HEK293 (cell line): ENCODE data around the gene TECPR2.

Experiments used
- CTCF ChIA-PET: fragments of 350-600 bp; formaldehyde crosslinking; extraction: SDS; loops from one replicate; lab custom pipeline; 2021; ENCODE audit warnings: antibody characterized with exemption; lab: Yijun Ruan, JAX
- POLR2A ChIA-PET: fragments of 300-600 bp; formaldehyde crosslinking; extraction: SDS; loops from one replicate; lab custom pipeline; 2020; ENCODE audit warnings: antibody characterized with exemption, inconsistent platforms; lab: Yijun Ruan, JAX
- H3K27ac ChIP-seq: fragments of 200-500 bp; sonication (Bioruptor generic); 2 replicates; pipeline ENCODE4 v1.5.1; 2014; ENCODE audit warnings: low read depth, low read length, control low read depth, inconsistent platforms; ENCODE audit errors: extremely low read depth
- H3K36me3 ChIP-seq, 2 experiments: fragments of 200-500 bp in 1 of 2; sonication (Bioruptor generic) in 1 of 2; 1 replicate in 1 of 2; 2 replicates in 1 of 2; pipeline ENCODE4 v1.5.1; 2014 to 2017; ENCODE audit warnings: inconsistent platforms in 2 of 2, low read length in 2 of 2; ENCODE audit not compliant: control insufficient read depth in 2 of 2, insufficient read depth in 1 of 2
- H3K4me1 ChIP-seq: fragments of 200-500 bp; sonication (Bioruptor generic); 2 replicates; pipeline ENCODE4 v1.5.1; 2014; ENCODE audit warnings: mild to moderate bottlenecking, low read length, inconsistent platforms; ENCODE audit not compliant: control insufficient read depth, insufficient read depth
- H3K4me3 ChIP-seq: 2 replicates; pipeline ENCODE4 v1.5.1; 2011; ENCODE audit warnings: low read depth, mild to moderate bottlenecking, control low read depth, low read length, moderate library complexity
- H3K9me3 ChIP-seq: fragments of 200-500 bp; sonication (Bioruptor generic); 2 replicates; pipeline ENCODE4 v1.5.1; 2014; ENCODE audit warnings: low read depth, low read length, inconsistent platforms; ENCODE audit not compliant: control insufficient read depth, insufficient read depth
- BCL6B ChIP-seq: fragments of 450-650 bp; formaldehyde crosslinking; IDR thresholded peaks from 2 replicates; pipeline ENCODE4 v1.5.1; 2017; ENCODE audit warnings: missing biosample characterization, missing genetic modification characterization
- EGR2 ChIP-seq: fragments of 450-650 bp; formaldehyde crosslinking; IDR thresholded peaks from 2 replicates; pipeline ENCODE4 v1.5.1; 2016; ENCODE audit warnings: low read depth, missing biosample characterization, missing genetic modification characterization
- HIC1 ChIP-seq: fragments of 450-650 bp; formaldehyde crosslinking; IDR thresholded peaks from 2 replicates; pipeline ENCODE4 v1.5.1; 2016; ENCODE audit warnings: missing biosample characterization, missing genetic modification characterization
- KLF1 ChIP-seq: fragments of 450-650 bp; formaldehyde crosslinking; IDR thresholded peaks from 2 replicates; pipeline ENCODE4 v1.5.1; 2016; ENCODE audit warnings: missing biosample characterization, missing genetic modification characterization
- KLF8 ChIP-seq: fragments of 450-650 bp; formaldehyde crosslinking; IDR thresholded peaks from 2 replicates; pipeline ENCODE4 v1.5.1; 2016; ENCODE audit warnings: missing biosample characterization, missing genetic modification characterization
- KLF9 ChIP-seq: fragments of 450-650 bp; formaldehyde crosslinking; IDR thresholded peaks from 2 replicates; pipeline ENCODE4 v1.5.1; 2016; ENCODE audit warnings: missing biosample characterization, missing genetic modification characterization, low read depth
- MEIS1 ChIP-seq: sonication (generic); formaldehyde crosslinking; IDR thresholded peaks from 2 replicates; pipeline ENCODE4 v1.8.1; 2022; ENCODE audit warnings: missing genetic modification reagents, mild to moderate bottlenecking, borderline replicate concordance
- PBX3 ChIP-seq: sonication (generic); formaldehyde crosslinking; IDR thresholded peaks from 2 replicates; pipeline ENCODE4 v1.8.1; 2022; ENCODE audit warnings: mild to moderate bottlenecking, moderate library complexity, missing genetic modification reagents
- SP3 ChIP-seq: fragments of 450-650 bp; formaldehyde crosslinking; IDR thresholded peaks from 2 replicates; pipeline ENCODE4 v1.5.1; 2016; ENCODE audit warnings: missing biosample characterization, missing genetic modification characterization
- WT1 ChIP-seq: fragments of 450-650 bp; formaldehyde crosslinking; IDR thresholded peaks from 2 replicates; pipeline ENCODE4 v1.5.1; 2016; ENCODE audit warnings: missing biosample characterization, missing genetic modification characterization
- ZNF133 ChIP-seq: fragments of 450-650 bp; formaldehyde crosslinking; IDR thresholded peaks from 2 replicates; pipeline ENCODE4 v1.5.1; 2016; ENCODE audit warnings: missing biosample characterization, missing genetic modification characterization
- ZNF148 ChIP-seq: fragments of 450-650 bp; formaldehyde crosslinking; IDR thresholded peaks from 2 replicates; pipeline ENCODE4 v1.5.0; 2017; ENCODE audit warnings: missing biosample characterization, missing genetic modification characterization, borderline replicate concordance
- ZNF211 ChIP-seq: fragments of 450-650 bp; formaldehyde crosslinking; IDR thresholded peaks from 2 replicates; pipeline ENCODE4 v1.5.1; 2016; ENCODE audit warnings: low read depth, missing biosample characterization, missing genetic modification characterization
- ZNF239 ChIP-seq: fragments of 450-650 bp; formaldehyde crosslinking; IDR thresholded peaks from 2 replicates; pipeline ENCODE4 v1.5.1; 2016; ENCODE audit warnings: missing biosample characterization, missing genetic modification characterization
- ZNF324 ChIP-seq: fragments of 450-650 bp; formaldehyde crosslinking; IDR thresholded peaks from 2 replicates; pipeline ENCODE4 v1.5.1; 2016; ENCODE audit warnings: missing biosample characterization, missing genetic modification characterization
- ZNF362 ChIP-seq: fragments of 450-650 bp; formaldehyde crosslinking; IDR thresholded peaks from 2 replicates; pipeline ENCODE4 v1.5.1; 2016; ENCODE audit warnings: missing biosample characterization, missing genetic modification characterization
- ZNF37A ChIP-seq: fragments of 450-650 bp; IDR thresholded peaks from 2 replicates; pipeline ENCODE4 v1.5.1; 2018; ENCODE audit warnings: missing biosample characterization, missing genetic modification characterization
- ZNF473 ChIP-seq: fragments of 450-650 bp; formaldehyde crosslinking; IDR thresholded peaks from 2 replicates; pipeline ENCODE4 v1.5.1; 2017; ENCODE audit warnings: missing biosample characterization, missing genetic modification characterization
- ZNF544 ChIP-seq: fragments of 450-650 bp; formaldehyde crosslinking; IDR thresholded peaks from 2 replicates; pipeline ENCODE4 v1.5.0; 2017; ENCODE audit warnings: missing biosample characterization, missing genetic modification characterization
- ZNF549 ChIP-seq: fragments of 450-650 bp; IDR thresholded peaks from 2 replicates; pipeline ENCODE4 v1.5.1; 2018; ENCODE audit warnings: missing biosample characterization, missing genetic modification characterization, mild to moderate bottlenecking, inconsistent platforms, moderate library complexity
- ZNF624 ChIP-seq: fragments of 450-650 bp; formaldehyde crosslinking; IDR thresholded peaks from 2 replicates; pipeline ENCODE4 v1.5.1; 2017; ENCODE audit warnings: missing biosample characterization, missing genetic modification characterization
- ZNF629 ChIP-seq: fragments of 450-650 bp; formaldehyde crosslinking; IDR thresholded peaks from 2 replicates; pipeline ENCODE4 v1.5.1; 2017; ENCODE audit warnings: missing biosample characterization, missing genetic modification characterization
- ZNF664 ChIP-seq: fragments of 450-650 bp; formaldehyde crosslinking; IDR thresholded peaks from 2 replicates; pipeline ENCODE4 v1.5.1; 2016; ENCODE audit warnings: missing biosample characterization, missing genetic modification characterization
- ZNF701 ChIP-seq: fragments of 450-650 bp; formaldehyde crosslinking; IDR thresholded peaks from 2 replicates; pipeline ENCODE4 v1.5.1; 2016; ENCODE audit warnings: missing biosample characterization, missing genetic modification characterization
- ZNF707 ChIP-seq: fragments of 450-650 bp; formaldehyde crosslinking; IDR thresholded peaks from 2 replicates; pipeline ENCODE4 v1.5.1; 2016; ENCODE audit warnings: missing biosample characterization, missing genetic modification characterization

The TECPR2 gene

GRCh38 chr14:102509746-102510615, 147.2 kb downstream of the TECPR2 start, which contains the start of gene ANKRD9 (continued):
- TF ChIP-seq PBX3 (CRISPR knock-in tag) (no peak), ZNF362 (tag by site-specific recombination) (no peak), ZNF624 (tag by site-specific recombination) (no peak), ZNF211 (tag by site-specific recombination) (no peak), ZNF549 (no peak), MEIS1 (CRISPR knock-in tag) (no peak), BCL6B (tag by site-specific recombination) (no peak), ZNF473 (tag by site-specific recombination) (no peak), ZNF701 (tag by site-specific recombination) (no peak), ZNF324 (tag by site-specific recombination) (no peak), ZNF148 (no peak), ZNF37A (tag by site-specific recombination) (no peak)

GRCh38 chr14:102510616-102511520, 148.1 kb downstream of the TECPR2 start:
- ChIA-PET POLR2A (interaction anchor here (1.0 kb wide), 1 partner anchor 14 kb away, joined by 5 read pairs; no protein-coding TSS in a partner anchor), CTCF (interaction anchor here (0.6 to 1.6 kb wide), 3 partner anchors 14 to 549 kb away, joined by 3 to 5 read pairs (median 3); no protein-coding TSS in a partner anchor)
- Histone ChIP-seq H3K36me3 (peaks cover 0 to 23% of the 10 kb centered on the region in 2 experiments; a peak in 1 of 3 replicates), H3K4me1 (peaks cover 3% of the 10 kb centered on the region; the same call in 1 of the 2 replicates), H3K4me3 (no peak overlapping the region), H3K27ac (no peak overlapping the region), H3K9me3 (no peaks in the 10 kb centered on the region)
- TF ChIP-seq HIC1 (tag by site-specific recombination) (peak; percentile 50; the same call in 1 of the 2 replicates), ZNF664 (tag by site-specific recombination) (0 out of 2 replicates have a peak, but pooled peaks have one; percentile 8), EGR2 (tag by site-specific recombination) (0 out of 2 replicates have a peak, but pooled peaks have one; percentile 16), ZNF629 (tag by site-specific recombination) (no peak), KLF9 (tag by site-specific recombination) (peak; percentile 50; the same call in 1 of the 2 replicates), ZNF544 (tag by site-specific recombination) (no peak), KLF1 (tag by site-specific recombination) (peak; percentile 37), ZNF239 (tag by site-specific recombination) (no peak), ZNF133 (tag by site-specific recombination) (no peak), ZNF707 (tag by site-specific recombination) (no peak), KLF8 (0 out of 2 replicates have a peak, but pooled peaks have one; percentile 20), SP3 (peak; percentile 15; the same call in 1 of the 2 replicates), WT1 (tag by site-specific recombination) (no peak)
